Left renal pelvis (tissue), 4 donors: ENCODE results near the gene MRPL3. TPM values are rescaled to one million over a fixed set of nuclear protein-coding genes. Genes with fewer than 3 reads are reported as not detected.
"Not testable (repeated sequence)": the region's sequence is repeated elsewhere in the genome, so short reads cannot be mapped to it uniquely, and the experiment has no call there.

Source experiments
- DNase-seq, 4 donors: peaks; one replicate each; pipeline ENCODE4 v3.0.0-alpha.2; 2013; ENCODE audit warnings: low read depth in 4 of 4, low spot score in 3 of 4
- polyA plus RNA-seq, 4 donors: library from polyadenylated mRNA; unstranded; fragments of 120-200 nt; gene quantifications; one replicate each; pipeline ENCODE4 v1.2.1, GENCODE V29; 2013; ENCODE audit not compliant: insufficient read length in 4 of 4

The MRPL3 gene
- polyA plus RNA-seq, 4 donors = 87.2 to 145 (median 116) TPM

GRCh38 chr3:131501949-131502348 lies 822 bp downstream of the MRPL3 start:
- DNase-seq = no peak

GRCh38 chr3:131494706-131495105 lies 8.1 kb downstream of the MRPL3 start:
- DNase-seq = no peak

GRCh38 chr3:131491775-131492174 lies 11.0 kb downstream of the MRPL3 start:
- DNase-seq = no peak

GRCh38 chr3:131491084-131491483 lies 11.7 kb downstream of the MRPL3 start:
- no peak for DNase-seq

- not testable (repeated sequence) for DNase-seq
These were observed 16.2 kb downstream of the MRPL3 start for GRCh38 chr3:131486545-131486944.

GRCh38 chr3:131485119-131485518 lies 17.7 kb downstream of the MRPL3 start:
- no peak for DNase-seq

GRCh38 chr3:131484496-131485111 lies 18.2 kb downstream of the MRPL3 start:
- DNase-seq = no peak

- DNase-seq = no peak
These were observed 22.7 kb downstream of the MRPL3 start for GRCh38 chr3:131480116-131480515.

GRCh38 chr3:131477813-131478212 lies 25.0 kb downstream of the MRPL3 start:
- no peak for DNase-seq

- DNase-seq = no peak
These were observed 28.7 kb downstream of the MRPL3 start for GRCh38 chr3:131474115-131474514.

GRCh38 chr3:131470377-131470776 lies 32.4 kb downstream of the MRPL3 start:
- DNase-seq = no peak

GRCh38 chr3:131458653-131459052 lies 44.1 kb downstream of the MRPL3 start:
- no peak for DNase-seq

GRCh38 chr3:131457220-131457619 lies 45.6 kb downstream of the MRPL3 start:
- no peak for DNase-seq

GRCh38 chr3:131454501-131454900 lies 48.3 kb downstream of the MRPL3 start:
- DNase-seq = no peak

GRCh38 chr3:131453533-131453932 lies 49.2 kb downstream of the MRPL3 start:
- no peak for DNase-seq

- no peak for DNase-seq
These were observed 55.4 kb downstream of the MRPL3 start for GRCh38 chr3:131447349-131447748.

GRCh38 chr3:131444180-131444579 lies 58.6 kb downstream of the MRPL3 start:
- no peak for DNase-seq

- DNase-seq = no peak
These were observed 63.7 kb downstream of the MRPL3 start for GRCh38 chr3:131439084-131439483.

- DNase-seq = no peak
These were observed 67.8 kb downstream of the MRPL3 start for GRCh38 chr3:131435000-131435399.

GRCh38 chr3:131432441-131432840 lies 70.3 kb downstream of the MRPL3 start:
- no peak for DNase-seq

GRCh38 chr3:131431754-131432153 lies 71.0 kb downstream of the MRPL3 start:
- DNase-seq = no peak

GRCh38 chr3:131427226-131427625 lies 75.5 kb downstream of the MRPL3 start:
- no peak for DNase-seq

GRCh38 chr3:131421957-131422498 lies 80.7 kb downstream of the MRPL3 start:
- no peak for DNase-seq
